Activated CD8-positive, alpha-beta T cell treated with anti-CD3 and anti-CD28 coated beads for 36 hours (primary cell): Measurements from ENCODE around the gene CD99L2. TPM values are rescaled to one million over a fixed set of nuclear protein-coding genes. Genes with fewer than 3 reads are reported as not detected.

Source experiments
- ATAC-seq: fragments of 200-7000 bp; cut with Tn5 transposase; one replicate; pipeline ENCODE4 v1.10.0; 2021; ENCODE audit warnings: mild to moderate bottlenecking, moderate library complexity
- CTCF ChIA-PET: fragments of 350-600 bp; sonication (Branson Sonifier 250); formaldehyde crosslinking; loops from one replicate; lab custom pipeline; 2021; ENCODE audit warnings: antibody characterized with exemption; lab: Charles Lee
- POLR2A ChIA-PET: fragments of 350-600 bp; sonication (Branson Sonifier 250); formaldehyde crosslinking; loops from one replicate; lab custom pipeline; 2021; ENCODE audit warnings: antibody characterized with exemption; lab: Charles Lee
- DNase-seq: peaks from one replicate; pipeline ENCODE4 v3.0.0-alpha.2; 2020
- H3K27ac Mint-ChIP-seq: one replicate; pipeline ENCODE4 v1.8.0; 2021; ENCODE audit warnings: mild to moderate bottlenecking, mixed read lengths
- H3K27me3 Mint-ChIP-seq: one replicate; pipeline ENCODE4 v1.8.0; 2021; ENCODE audit warnings: mixed read lengths
- H3K36me3 Mint-ChIP-seq: one replicate; pipeline ENCODE4 v1.8.0; 2021; ENCODE audit warnings: low read depth, mixed read lengths
- H3K4me1 Mint-ChIP-seq: one replicate; pipeline ENCODE4 v1.8.0; 2021; ENCODE audit warnings: low read depth, mixed read lengths
- H3K4me3 Mint-ChIP-seq: one replicate; pipeline ENCODE4 v1.8.0; 2021; ENCODE audit warnings: mild to moderate bottlenecking, moderate library complexity, mixed read lengths
- H3K9me3 Mint-ChIP-seq: one replicate; pipeline ENCODE4 v1.8.0; 2021; ENCODE audit warnings: mixed read lengths
- CTCF ChIP-seq: fragments of 200-600 bp; IDR thresholded peaks from one replicate; pipeline ENCODE4 v1.8.0; 2022; ENCODE audit warnings: antibody characterized with exemption, mild to moderate bottlenecking
- intact Hi-C: fragments of 100-400 bp; cut with micrococcal nuclease; formaldehyde crosslinking; loops from one replicate; pipeline ENCODE4 v1.10.0; 2022
- total RNA-seq, 2 experiments: library from RNA; stranded (reverse); gene quantifications; one replicate each; pipeline ENCODE4 v1.2.3, GENCODE V29; 2021

Gene CD99L2
- total RNA-seq, 2 experiments from 2014 or later, result 11.9 to 12.6 TPM

GRCh38 chrX:150768580-150769190, 129.8 kb downstream of the CD99L2 start:
- no peaks in the 10 kb centered on the region for H3K4me1 Mint-ChIP-seq
- intact Hi-C loops, result no loop called here
- ATAC-seq, result no peak
- H3K4me3 Mint-ChIP-seq, result no peak overlapping the region
- H3K27ac Mint-ChIP-seq, result no peak overlapping the region
- no peak for DNase-seq
- TF ChIP-seq CTCF, result no peak
- H3K27me3 Mint-ChIP-seq, result no peaks in the 10 kb centered on the region
- H3K9me3 Mint-ChIP-seq, result no peaks in the 10 kb centered on the region
- no peaks in the 10 kb centered on the region for H3K36me3 Mint-ChIP-seq
- POLR2A ChIA-PET, result no interaction called here
- CTCF ChIA-PET, result interaction anchor here (1.1 to 1.4 kb wide), 2 partner anchors 233 to 313 kb away, joined by 3 read pairs; no protein-coding TSS in a partner anchor

- H3K36me3 Mint-ChIP-seq, result no peaks in the 10 kb centered on the region
- CTCF ChIA-PET, result interaction anchor here (0.9 to 1.4 kb wide), 4 partner anchors 52 to 314 kb away, joined by 3 to 8 read pairs (median 4); no protein-coding TSS in a partner anchor
- POLR2A ChIA-PET, result no interaction called here
- H3K4me3 Mint-ChIP-seq, result no peak overlapping the region
- no peak overlapping the region for H3K27ac Mint-ChIP-seq
- ATAC-seq, result no peak
- no peaks in the 10 kb centered on the region for H3K4me1 Mint-ChIP-seq
- TF ChIP-seq CTCF, result no peak
- intact Hi-C loops, result no loop called here
- DNase-seq, result no peak
- H3K27me3 Mint-ChIP-seq, result no peaks in the 10 kb centered on the region
- H3K9me3 Mint-ChIP-seq, result no peaks in the 10 kb centered on the region
Measured at GRCh38 chrX:150768132-150768485, 130.4 kb downstream of the CD99L2 start.

GRCh38 chrX:150767475-150768131, 130.9 kb downstream of the CD99L2 start:
- no peaks in the 10 kb centered on the region for H3K36me3 Mint-ChIP-seq
- POLR2A ChIA-PET, result no interaction called here
- no peak for TF ChIP-seq CTCF
- no peaks in the 10 kb centered on the region for H3K4me1 Mint-ChIP-seq
- peak; percentile 82 for ATAC-seq
- no peaks in the 10 kb centered on the region for H3K27me3 Mint-ChIP-seq
- no peak overlapping the region for H3K4me3 Mint-ChIP-seq
- peak; percentile 30 for DNase-seq
- intact Hi-C loops, result no loop called here
- no peak overlapping the region for H3K27ac Mint-ChIP-seq
- CTCF ChIA-PET, result interaction anchor here (0.9 to 1.4 kb wide), 3 partner anchors 52 to 314 kb away, joined by 3 to 8 read pairs (median 4); no protein-coding TSS in a partner anchor
- H3K9me3 Mint-ChIP-seq, result no peaks in the 10 kb centered on the region

DNA sequence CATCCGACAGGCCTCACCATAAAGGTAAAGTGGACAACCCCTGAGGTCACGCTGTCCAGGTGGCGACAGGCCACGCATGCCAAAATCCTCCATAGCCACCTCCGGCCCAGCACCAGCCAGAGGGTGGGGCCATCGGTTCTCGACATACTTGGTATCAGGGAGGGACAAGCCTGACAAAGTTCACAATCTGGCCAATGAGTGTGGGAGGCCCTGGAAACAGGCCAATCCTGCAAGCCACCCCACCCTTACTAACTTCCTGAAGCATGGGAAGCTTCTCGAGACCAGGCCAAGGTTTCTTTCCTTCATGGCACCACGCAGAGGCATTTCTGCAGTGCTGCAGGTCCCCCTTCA, 131.4 kb downstream of the CD99L2 start:
- no peaks in the 10 kb centered on the region for H3K27me3 Mint-ChIP-seq
- no peaks in the 10 kb centered on the region for H3K36me3 Mint-ChIP-seq
- TF ChIP-seq CTCF, result no peak
- intact Hi-C loops, result no loop called here
- no peaks in the 10 kb centered on the region for H3K9me3 Mint-ChIP-seq
- POLR2A ChIA-PET, result no interaction called here
- ATAC-seq (no peak), DNase-seq (no peak)
- CTCF ChIA-PET, result interaction anchor here (0.9 to 1.4 kb wide), 2 partner anchors 51 to 315 kb away, joined by 4 to 8 read pairs; no protein-coding TSS in a partner anchor
- no peak overlapping the region for H3K27ac Mint-ChIP-seq
- H3K4me3 Mint-ChIP-seq, result no peak overlapping the region
- H3K4me1 Mint-ChIP-seq, result no peaks in the 10 kb centered on the region
